T-helper 2 cell treated with Interferon-gamma antibody and Interleukin-4, amounts not matched to agents 100 ng/mL and 5 ng/mL, for 36 hours (primary cell): Measurements from ENCODE around the gene ISY1. TPM values are rescaled to one million over a fixed set of nuclear protein-coding genes. Genes with fewer than 3 reads are reported as not detected.
"Not testable (repeated sequence)": the region's sequence is repeated elsewhere in the genome, so short reads cannot be mapped to it uniquely, and the experiment has no call there.

Experiments used
- intact Hi-C: fragments of 100-400 bp; cut with micrococcal nuclease; formaldehyde crosslinking; loops from one replicate; pipeline ENCODE4 v1.15.1; 2023
- total RNA-seq: library from RNA; stranded (reverse); gene quantifications from 2 replicates; pipeline ENCODE4 v1.2.3, GENCODE V29; 2022

Gene ISY1
- total RNA-seq, 1 donor from 2014 or later = 66.5 TPM

GRCh38 chr3:129095285-129095684 is 65.6 kb downstream of the ISY1 start:
- intact Hi-C loops = no loop called here

- intact Hi-C loops = not testable (repeated sequence)
Observed at GRCh38 chr3:129088312-129088711, 72.6 kb downstream of the ISY1 start.

- intact Hi-C loops = not testable (repeated sequence)
Observed at GRCh38 chr3:129087904-129088303, 73.0 kb downstream of the ISY1 start.

- intact Hi-C loops = no loop called here
Observed at GRCh38 chr3:129087138-129087702, 73.6 kb downstream of the ISY1 start.

- intact Hi-C loops = no loop called here
Observed at GRCh38 chr3:129085818-129086217, 75.0 kb downstream of the ISY1 start.

GRCh38 chr3:129085165-129085715 is 75.6 kb downstream of the ISY1 start:
- intact Hi-C loops = no loop called here

- intact Hi-C loops = no loop called here
Observed at GRCh38 chr3:129084501-129084900, 76.4 kb downstream of the ISY1 start.

GRCh38 chr3:129082026-129082425 is 78.8 kb downstream of the ISY1 start:
- intact Hi-C loops = no loop called here

- intact Hi-C loops = no loop called here
Observed at GRCh38 chr3:129081503-129081902, 79.4 kb downstream of the ISY1 start.

GRCh38 chr3:129078510-129078909 is 82.4 kb downstream of the ISY1 start:
- intact Hi-C loops = no loop called here

Other genes starting within 250 kb of the ISY1 start
- not detected in 2 replicates for gene CFAP92, start 167.0 kb downstream of the ISY1 start, total RNA-seq
- gene EFCC1, start 159.8 kb downstream of the ISY1 start, total RNA-seq = 0.07 TPM in 1 of 2 replicates, not detected in the other
- not detected in 2 replicates for gene GP9, start 100.3 kb downstream of the ISY1 start, total RNA-seq
- 39.8 and 49.0 TPM in 2 replicates for gene RAB43, start 39.3 kb downstream of the ISY1 start, total RNA-seq
- 328 and 338 TPM in 2 replicates for gene CNBP, start 22.8 kb upstream of the ISY1 start, total RNA-seq
- gene COPG1, start 88.5 kb upstream of the ISY1 start, total RNA-seq = 179 and 191 TPM in 2 replicates
- 50.8 and 52.6 TPM in 2 replicates for gene HMCES, start 117.8 kb upstream of the ISY1 start, total RNA-seq